IMR-90 (cell line): Measurements from ENCODE around the gene CNPY4. TPM values are rescaled to one million over a fixed set of nuclear protein-coding genes. Genes with fewer than 3 reads are reported as not detected.

Experiments used
- ATAC-seq: fragments of 200-7000 bp; cut with Tn5 transposase; 2 replicates; pipeline ENCODE4 v1.9.1; 2020; ENCODE audit warnings: low read depth, mild to moderate bottlenecking, moderate library complexity
- BruUV-seq: library from RNA; stranded (reverse); fragments of 400-500 nt; replicated peaks from 2 replicates; lab custom pipeline; 2021; lab: Mats Ljungman, UMichigan
- CTCF ChIA-PET: fragments of 300-600 bp; formaldehyde crosslinking; extraction: SDS; loops from one replicate; lab custom pipeline; 2021; ENCODE audit warnings: antibody characterized with exemption; lab: Yijun Ruan, JAX
- POLR2A ChIA-PET: fragments of 300-600 bp; sonication (Branson Sonifier 250); formaldehyde crosslinking; loops from one replicate; lab custom pipeline; 2022; ENCODE audit warnings: antibody characterized with exemption; ENCODE audit not compliant: unreplicated experiment; lab: Charles Lee
- DNase-seq: peaks from one replicate; pipeline ENCODE4 v3.0.0; 2013
- H2AFZ ChIP-seq: replicated peaks from 2 replicates; pipeline ENCODE3; 2013; ENCODE audit warnings: low read length, mild to moderate bottlenecking; ENCODE audit not compliant: poor library complexity
- H2AK5ac ChIP-seq: 2 replicates; pipeline ENCODE4 v1.6.1; 2013; ENCODE audit warnings: low read depth, low read length, inconsistent platforms
- H2AK9ac ChIP-seq: replicated peaks from 2 replicates; pipeline ENCODE3; 2013; ENCODE audit warnings: mild to moderate bottlenecking, low read depth, low read length, moderate library complexity; ENCODE audit not compliant: poor library complexity
- H2BK120ac ChIP-seq: 2 replicates; pipeline ENCODE4 v1.6.1; 2013; ENCODE audit warnings: low read depth, low read length, inconsistent platforms
- H2BK15ac ChIP-seq: 3 replicates; pipeline ENCODE4 v1.6.1; 2013; ENCODE audit warnings: low read depth, low read length, inconsistent platforms
- H2BK20ac ChIP-seq: 2 replicates; pipeline ENCODE4 v1.6.1; 2013; ENCODE audit warnings: low read depth, mild to moderate bottlenecking, inconsistent platforms, low read length, moderate library complexity
- H2BK5ac ChIP-seq: 2 replicates; pipeline ENCODE4 v1.6.1; 2013; ENCODE audit warnings: mild to moderate bottlenecking, low read depth, low read length, inconsistent platforms; ENCODE audit not compliant: poor library complexity, severe bottlenecking
- H3K14ac ChIP-seq: replicated peaks from 2 replicates; pipeline ENCODE4 v1.6.1; 2013; ENCODE audit warnings: low read depth, low read length, inconsistent platforms
- H3K18ac ChIP-seq: 2 replicates; pipeline ENCODE4 v1.6.1; 2013; ENCODE audit warnings: low read depth, low read length, control low read depth
- H3K23ac ChIP-seq: 2 replicates; pipeline ENCODE4 v1.6.1; 2013; ENCODE audit warnings: low read depth, low read length, inconsistent platforms
- H3K27ac ChIP-seq: 2 replicates; pipeline ENCODE4 v1.5.1; 2013; ENCODE audit warnings: mild to moderate bottlenecking, control low read depth, low read length; ENCODE audit not compliant: insufficient read depth
- H3K27me3 ChIP-seq: 2 replicates; pipeline ENCODE4 v1.6.1; 2013; ENCODE audit warnings: low read length; ENCODE audit not compliant: control insufficient read depth, insufficient read depth
- H3K36me3 ChIP-seq: 2 replicates; pipeline ENCODE4 v1.6.1; 2013; ENCODE audit warnings: low read length, mixed read lengths; ENCODE audit not compliant: control insufficient read depth, insufficient read depth
- H3K4ac ChIP-seq: 2 replicates; pipeline ENCODE4 v1.6.1; 2013; ENCODE audit warnings: low read depth, low read length, inconsistent platforms
- H3K4me1 ChIP-seq: 2 replicates; pipeline ENCODE4 v1.6.1; 2013; ENCODE audit warnings: low read length, mixed read lengths; ENCODE audit not compliant: control insufficient read depth, insufficient read depth
- H3K4me2 ChIP-seq: 2 replicates; pipeline ENCODE4 v1.6.1; 2013; ENCODE audit warnings: low read depth, mild to moderate bottlenecking, control low read depth, low read length, moderate library complexity
- H3K4me3 ChIP-seq: 2 replicates; pipeline ENCODE4 v1.5.1; 2013; ENCODE audit warnings: low read depth, mild to moderate bottlenecking, control low read depth, low read length, moderate library complexity; ENCODE audit not compliant: insufficient read depth
- H3K56ac ChIP-seq: 2 replicates; pipeline ENCODE4 v1.6.1; 2013; ENCODE audit warnings: low read length, inconsistent platforms; ENCODE audit not compliant: insufficient read depth; ENCODE audit errors: extremely low read depth
- H3K79me1 ChIP-seq, 2 experiments: 2 replicates each; pipeline ENCODE4 v1.6.1; 2013; ENCODE audit warnings: low read length in 2 of 2, inconsistent platforms in 1 of 2, low read depth in 1 of 2
- H3K9ac ChIP-seq: 2 replicates; pipeline ENCODE4 v1.6.1; 2013; ENCODE audit warnings: low read depth, low read length, control low read depth
- H3K9me1 ChIP-seq: 2 replicates; pipeline ENCODE4 v1.6.1; 2013; ENCODE audit warnings: low read length, inconsistent platforms; ENCODE audit not compliant: insufficient read depth
- H3K9me3 ChIP-seq: 2 replicates; pipeline ENCODE4 v1.6.1; 2013; ENCODE audit warnings: low read length; ENCODE audit not compliant: control insufficient read depth, insufficient read depth
- H4K20me1 ChIP-seq: 2 replicates; pipeline ENCODE4 v1.6.1; 2013; ENCODE audit warnings: low read length, inconsistent platforms; ENCODE audit not compliant: insufficient read depth
- H4K5ac ChIP-seq: 2 replicates; pipeline ENCODE4 v1.6.1; 2013; ENCODE audit warnings: mild to moderate bottlenecking, low read depth, low read length, control low read depth
- H4K8ac ChIP-seq, 2 experiments: 2 replicates each; pipeline ENCODE4 v1.6.1; 2013; ENCODE audit warnings: low read depth in 2 of 2, low read length in 2 of 2, control low read depth in 1 of 2, inconsistent platforms in 1 of 2
- H4K91ac ChIP-seq: 2 replicates; pipeline ENCODE4 v1.6.1; 2013; ENCODE audit warnings: low read depth, low read length, inconsistent platforms; ENCODE audit not compliant: insufficient read depth
- BHLHE40 ChIP-seq: fragments of 150-350 bp; IDR thresholded peaks from 2 replicates; pipeline ENCODE4 v1.6.1; 2016; ENCODE audit warnings: mild to moderate bottlenecking, low read depth, low read length
- CEBPB ChIP-seq: IDR thresholded peaks from 2 replicates; pipeline ENCODE4 v1.6.1; 2012; ENCODE audit warnings: low read depth, low read length, improper control_type of control experiment
- CHD1 ChIP-seq: IDR thresholded peaks from 2 replicates; pipeline ENCODE4 v1.6.1; 2012; ENCODE audit warnings: low read depth, low read length, improper control_type of control experiment
- CTCF ChIP-seq: conservative IDR thresholded peaks from 2 replicates; pipeline ENCODE4 v1.5.1; 2012; ENCODE audit warnings: mild to moderate bottlenecking, low read depth, low read length, improper control_type of control experiment
- ELK1 ChIP-seq: fragments of 150-350 bp; IDR thresholded peaks from 2 replicates; pipeline ENCODE4 v1.6.1; 2016; ENCODE audit warnings: low read depth, mild to moderate bottlenecking, low read length, moderate library complexity, borderline replicate concordance
- FOS ChIP-seq: fragments of 150-350 bp; IDR thresholded peaks from 2 replicates; pipeline ENCODE4 v1.6.1; 2016; ENCODE audit warnings: low read depth, low read length
- MAFK ChIP-seq: IDR thresholded peaks from 2 replicates; pipeline ENCODE4 v1.6.1; 2012; ENCODE audit warnings: low read depth, low read length, improper control_type of control experiment
- MAZ ChIP-seq: IDR thresholded peaks from 2 replicates; pipeline ENCODE4 v1.6.1; 2012; ENCODE audit warnings: low read depth, mild to moderate bottlenecking, low read length, improper control_type of control experiment, moderate library complexity, borderline replicate concordance
- MXI1 ChIP-seq: IDR thresholded peaks from 2 replicates; pipeline ENCODE4 v1.6.1; 2012; ENCODE audit warnings: low read depth, mild to moderate bottlenecking, low read length, moderate library complexity, borderline replicate concordance
- NFE2L2 ChIP-seq: fragments of 150-350 bp; IDR thresholded peaks from 2 replicates; pipeline ENCODE4 v1.6.1; 2016; ENCODE audit warnings: low read depth, mild to moderate bottlenecking, low read length
- POLR2A ChIP-seq: IDR thresholded peaks from 2 replicates; pipeline ENCODE4 v1.6.1; 2012; ENCODE audit warnings: mild to moderate bottlenecking, low read depth, low read length
- RAD21 ChIP-seq: IDR thresholded peaks from 2 replicates; pipeline ENCODE4 v1.6.1; 2012; ENCODE audit warnings: low read length, improper control_type of control experiment
- RCOR1 ChIP-seq: IDR thresholded peaks from 2 replicates; pipeline ENCODE4 v1.6.1; 2012; ENCODE audit warnings: mild to moderate bottlenecking, low read length, improper control_type of control experiment; ENCODE audit not compliant: insufficient replicate concordance
- RFX5 ChIP-seq: IDR thresholded peaks from 2 replicates; pipeline ENCODE4 v1.8.0; 2012; ENCODE audit warnings: low read depth, mild to moderate bottlenecking, low read length, moderate library complexity
- SMC3 ChIP-seq: fragments of 150-350 bp; IDR thresholded peaks from 2 replicates; pipeline ENCODE4 v1.6.1; 2016; ENCODE audit warnings: low read depth, mild to moderate bottlenecking, antibody characterized with exemption, low read length, moderate library complexity
- WGBS, 2 experiments: methylation state at CpG; one replicate each; pipeline versions ENCODE4 v1.1.5 to v1.1.7; 2013; ENCODE audit warnings: missing lambda C conversion rate in 2 of 2; ENCODE audit not compliant: insufficient read length in 1 of 2; ENCODE audit errors: extremely low coverage in 2 of 2; 5-methylcytosine and 5-hydroxymethylcytosine counted together
- dilution Hi-C: fragments of 300-500 bp; cut with HindIII; formaldehyde crosslinking; loops from one replicate; pipeline ENCODE4 v1.14.3; 2018; ENCODE audit warnings: low sequenced_read_pairs; ENCODE audit not compliant: unreplicated experiment
- in situ Hi-C: fragments of 300-500 bp; cut with MboI; formaldehyde crosslinking; loops from 3 replicates; pipeline ENCODE4 v1.14.3; 2019; ENCODE audit warnings: low sequenced_read_pairs, inconsistent platforms, mixed read lengths
- intact Hi-C: fragments of 100-400 bp; cut with micrococcal nuclease; formaldehyde crosslinking; loops from 2 replicates; pipeline ENCODE4 v1.10.0; 2022
- polyA plus RNA-seq, 3 experiments: library from polyadenylated mRNA; depleted of rRNA; stranded (reverse); fragments of >200 nt; gene quantifications; 2 replicates each; pipeline ENCODE4 v1.2.3, GENCODE V29; 2012; ENCODE audit warnings: low replicate concordance in 1 of 3
- total RNA-seq: library from RNA; depleted of rRNA; stranded (reverse); fragments of >200 nt; gene quantifications from 2 replicates; pipeline ENCODE4 v1.2.3, GENCODE V29; 2012
- TF ChIP-seq, protein P1 (sequence below): fragments of 150-350 bp; IDR thresholded peaks from 2 replicates; pipeline ENCODE4 v1.6.1; 2017; ENCODE audit warnings: mild to moderate bottlenecking, antibody characterized with exemption, low read length, low read depth

CNPY4 gene
- total and polyA plus RNA-seq, 2 of the 4 experiments (the other 2 are of a cell fraction) = 13.3 to 21.9 TPM

GRCh38 chr7:100128637-100128963 lies 9.2 kb downstream of the CNPY4 start:
- no peak overlapping the region for H3K4ac ChIP-seq
- intact Hi-C loops = no loop called here
- no peaks in the 10 kb centered on the region for H4K20me1 ChIP-seq
- no peak overlapping the region for H3K4me2 ChIP-seq
- peaks cover 12 to 43% of the 10 kb centered on the region in 2 experiments; a peak in 3 of 4 replicates for H3K79me1 ChIP-seq
- H3K27me3 ChIP-seq = no peaks in the 10 kb centered on the region
- H2AK5ac ChIP-seq = no peak overlapping the region
- H2BK20ac ChIP-seq = no peak overlapping the region
- H3K4me1 ChIP-seq = peaks cover 2% of the 10 kb centered on the region; the same call in 1 of the 2 replicates
- ChIA-PET POLR2A (no interaction called here), CTCF (interaction anchor here (0.6 kb wide), 1 partner anchor 139 kb away, joined by 3 read pairs; no protein-coding TSS in a partner anchor)
- H3K18ac ChIP-seq = no peak overlapping the region
- no TSS peak for BruUV-seq
- no peak for ATAC-seq
- H4K8ac ChIP-seq = peak overlapping the region in 1 of 2 experiments; percentile 94; a peak in 1 of 4 replicates
- H2AK9ac ChIP-seq = no peak overlapping the region
- H2BK15ac ChIP-seq = no peak overlapping the region
- dilution Hi-C loops = no loop called here
- H2BK5ac ChIP-seq = no peak overlapping the region
- H3K9ac ChIP-seq = no peak overlapping the region
- H3K9me3 ChIP-seq = no peaks in the 10 kb centered on the region
- H2AFZ ChIP-seq = no peak overlapping the region
- H3K14ac ChIP-seq = no peak overlapping the region
- no peak overlapping the region for H3K4me3 ChIP-seq
- H4K5ac ChIP-seq = no peak overlapping the region
- H3K56ac ChIP-seq = no peak overlapping the region
- peaks cover 4% of the 10 kb centered on the region; the same call in 1 of the 2 replicates for H3K9me1 ChIP-seq
- H4K91ac ChIP-seq = no peak overlapping the region
- no CpG with 5 or more reads among the region's 1 CpG for WGBS, 2 experiments
- H2BK120ac ChIP-seq = no peak overlapping the region
- in situ Hi-C loops = no loop called here
- TF ChIP-seq POLR2A = no peak
- no peak for TF ChIP-seq CTCF
- no peak for TF ChIP-seq NFE2L2
- TF ChIP-seq RFX5 = no peak
- no peak for TF ChIP-seq ELK1
- no peak for TF ChIP-seq MAZ
- TF ChIP-seq MXI1 = no peak
- no peak for TF ChIP-seq SMC3
- no peak for TF ChIP-seq RAD21
- no peak for TF ChIP-seq BHLHE40
- TF ChIP-seq, protein P1, sequence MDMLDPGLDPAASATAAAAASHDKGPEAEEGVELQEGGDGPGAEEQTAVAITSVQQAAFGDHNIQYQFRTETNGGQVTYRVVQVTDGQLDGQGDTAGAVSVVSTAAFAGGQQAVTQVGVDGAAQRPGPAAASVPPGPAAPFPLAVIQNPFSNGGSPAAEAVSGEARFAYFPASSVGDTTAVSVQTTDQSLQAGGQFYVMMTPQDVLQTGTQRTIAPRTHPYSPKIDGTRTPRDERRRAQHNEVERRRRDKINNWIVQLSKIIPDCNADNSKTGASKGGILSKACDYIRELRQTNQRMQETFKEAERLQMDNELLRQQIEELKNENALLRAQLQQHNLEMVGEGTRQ = no peak
- TF ChIP-seq CHD1 = no peak
- TF ChIP-seq FOS = no peak
- TF ChIP-seq CEBPB = no peak
- TF ChIP-seq RCOR1 = no peak
- no peak for TF ChIP-seq MAFK
- H3K27ac ChIP-seq = no peak overlapping the region
- peak overlapping the region; percentile 94; the same call in 1 of the 2 replicates for H3K23ac ChIP-seq
- no peak for DNase-seq
- peaks cover 4% of the 10 kb centered on the region; the same call in 1 of the 2 replicates for H3K36me3 ChIP-seq
